Measurements from ENCODE around the gene RASL10A.
"Not testable (repeated sequence)": the region's sequence is repeated elsewhere in the genome, so short reads cannot be mapped to it uniquely, and the experiment has no call there.

RASL10A gene, protein sequence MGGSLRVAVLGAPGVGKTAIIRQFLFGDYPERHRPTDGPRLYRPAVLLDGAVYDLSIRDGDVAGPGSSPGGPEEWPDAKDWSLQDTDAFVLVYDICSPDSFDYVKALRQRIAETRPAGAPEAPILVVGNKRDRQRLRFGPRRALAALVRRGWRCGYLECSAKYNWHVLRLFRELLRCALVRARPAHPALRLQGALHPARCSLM

DNA sequence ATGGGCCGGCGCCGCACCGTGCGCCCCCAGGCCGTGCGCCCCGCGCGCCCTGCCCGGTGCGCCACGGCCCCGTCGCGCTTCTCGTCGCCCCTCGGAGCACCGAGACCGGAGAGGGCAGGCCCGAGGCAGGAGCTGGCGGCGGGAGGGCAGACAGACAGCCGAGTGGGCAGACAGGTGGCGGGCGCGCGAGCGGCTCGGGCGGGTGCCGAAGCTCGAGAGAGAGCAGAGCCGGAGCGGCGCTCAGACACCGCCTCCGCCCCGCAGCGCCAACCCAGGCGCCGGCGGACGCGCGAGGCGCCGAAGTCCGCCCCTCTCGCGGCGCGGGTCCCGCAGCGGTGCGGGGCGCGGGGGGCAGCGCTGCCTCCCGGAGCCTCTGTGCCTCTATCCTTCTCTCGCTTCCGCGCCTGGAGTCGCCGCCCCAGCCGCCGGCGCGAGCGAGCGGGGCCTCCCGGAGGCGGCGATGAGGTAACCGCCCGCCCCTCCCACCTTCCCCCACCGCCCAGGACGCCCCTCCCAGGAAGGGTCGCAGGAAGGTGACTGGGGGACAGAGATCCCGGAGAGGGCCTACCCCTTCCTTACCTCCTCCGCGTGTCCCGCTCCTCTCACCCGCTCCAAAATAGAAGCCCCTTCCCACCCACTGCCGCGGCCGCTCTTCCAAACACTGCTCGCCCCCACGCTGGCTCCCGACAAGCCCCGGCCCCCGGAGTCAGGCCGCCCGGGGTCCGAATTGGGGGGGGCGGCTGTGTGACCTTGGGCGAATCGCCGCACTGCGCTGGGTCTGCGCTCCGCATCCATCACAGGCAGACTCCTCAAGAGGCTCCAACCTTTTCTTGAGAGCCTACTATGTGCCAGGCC lies at the start of gene RASL10A:
RASL10A (minus strand) TSS at position 412 of the 855 bp plus-strand sequence. CDS start 451 bp downstream, outside the sequence.
- DNase-seq: no peak

DNA sequence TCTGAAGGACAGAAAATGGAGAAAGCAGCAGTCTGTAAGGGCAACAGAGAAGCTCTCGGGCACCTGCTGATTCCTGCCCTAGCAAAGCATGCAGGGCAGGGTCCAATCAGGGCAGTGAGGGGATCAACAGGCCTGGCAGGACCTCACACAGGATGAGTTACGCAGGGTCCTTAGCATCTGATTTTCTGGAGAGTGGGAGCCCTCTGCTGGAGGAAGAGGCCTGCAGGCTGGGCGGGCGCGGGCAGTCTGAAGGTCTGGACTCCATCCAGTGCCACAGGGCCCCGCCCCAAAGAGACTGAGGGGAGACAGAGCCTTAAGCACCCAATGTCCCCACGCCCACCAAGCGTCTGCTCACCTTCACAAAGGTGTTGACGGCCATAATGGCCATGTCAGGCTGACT lies 44.0 kb upstream of the RASL10A start:
- no peak for DNase-seq

DNA sequence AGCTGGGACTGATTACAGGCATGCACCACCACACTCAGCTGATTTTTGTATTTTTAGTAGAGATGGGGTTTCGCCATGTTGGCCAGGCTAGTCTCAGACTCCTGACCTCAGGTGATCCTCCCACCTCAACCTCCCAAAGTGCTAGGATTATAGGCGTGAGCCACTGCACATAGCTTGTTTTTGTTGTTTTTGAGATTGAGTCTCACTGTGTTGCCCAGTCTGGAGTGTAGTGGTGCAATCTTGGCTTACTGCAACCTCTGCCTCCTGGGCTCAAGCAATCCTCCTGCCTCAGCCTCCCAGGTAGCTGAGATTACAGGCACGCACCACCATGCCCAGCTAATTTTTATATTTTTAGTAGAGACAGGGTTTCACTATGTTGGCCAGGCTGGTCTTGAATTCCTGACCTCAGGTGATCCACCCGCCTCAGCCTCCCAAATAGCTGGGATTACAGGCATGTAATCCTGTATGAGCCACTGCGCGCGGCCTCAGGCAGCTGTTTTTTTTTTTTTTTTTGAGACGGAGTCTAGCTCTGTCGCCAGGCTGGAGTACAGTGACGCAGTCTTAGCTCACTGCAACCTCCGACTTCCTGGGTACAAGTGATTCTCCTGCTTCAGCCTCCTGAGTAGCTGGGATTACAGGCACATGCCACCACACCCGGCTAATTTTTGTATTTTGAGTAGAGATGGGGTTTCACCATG lies 41.8 kb upstream of the RASL10A start:
- DNase-seq: not testable (repeated sequence)

DNA sequence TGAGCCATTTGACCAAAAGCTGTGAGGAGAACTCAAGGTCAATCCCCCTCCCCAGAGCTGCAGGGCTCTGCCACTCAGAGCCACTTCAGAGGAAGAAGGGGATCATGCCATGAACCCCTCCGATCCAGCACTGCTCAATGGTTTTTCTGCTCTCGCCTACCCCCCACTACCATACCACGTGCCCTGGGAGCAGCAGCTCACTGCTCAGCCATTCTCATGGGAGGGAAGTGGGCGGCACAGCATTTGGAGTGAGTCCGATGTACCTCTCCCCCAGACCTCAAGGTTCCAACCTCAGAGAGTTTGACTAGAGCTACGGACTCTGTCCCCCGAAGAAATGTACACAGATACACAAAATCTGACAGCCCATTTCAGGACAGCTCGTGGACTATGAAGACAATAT lies 38.4 kb upstream of the RASL10A start:
- DNase-seq: no peak

DNA sequence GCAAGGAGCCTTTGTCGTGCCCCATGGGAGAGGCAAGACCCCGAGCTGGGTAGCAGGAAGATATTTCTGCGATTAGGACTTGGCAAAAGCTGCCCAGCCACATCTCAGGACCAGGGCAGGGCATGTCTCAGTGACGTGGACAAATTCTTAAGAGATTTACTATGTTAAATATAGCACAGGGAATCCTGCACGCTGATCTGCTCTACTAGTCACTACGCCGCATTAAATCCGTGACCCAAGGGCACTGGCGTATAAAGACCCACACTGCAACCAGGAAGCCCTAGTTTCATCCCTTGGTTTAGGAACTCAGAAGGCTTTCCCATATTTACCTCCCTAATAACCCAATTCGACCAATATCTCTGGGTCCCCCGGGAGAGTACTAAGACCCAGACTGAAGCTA lies 37.8 kb upstream of the RASL10A start:
- no peak for DNase-seq

DNA sequence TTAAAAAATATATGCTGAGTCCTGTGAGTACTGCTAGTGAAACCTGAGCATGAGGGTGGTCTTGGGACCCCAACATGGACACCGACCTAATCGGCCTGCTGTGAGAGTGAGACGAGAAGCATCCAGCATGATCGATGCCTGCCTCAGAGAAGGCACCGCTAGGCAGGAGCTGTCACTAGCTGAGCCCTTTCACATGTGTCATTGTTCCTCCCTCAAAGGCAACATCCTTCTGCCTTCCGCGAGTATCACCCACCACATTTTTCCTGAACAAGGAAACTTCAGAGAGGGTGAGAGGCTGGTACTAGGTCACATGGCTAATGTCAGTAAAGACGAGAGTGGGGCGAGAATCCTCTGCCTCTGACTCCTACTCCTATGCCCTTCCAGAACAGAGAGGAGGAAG lies 37.3 kb upstream of the RASL10A start:
- no peak for DNase-seq

DNA sequence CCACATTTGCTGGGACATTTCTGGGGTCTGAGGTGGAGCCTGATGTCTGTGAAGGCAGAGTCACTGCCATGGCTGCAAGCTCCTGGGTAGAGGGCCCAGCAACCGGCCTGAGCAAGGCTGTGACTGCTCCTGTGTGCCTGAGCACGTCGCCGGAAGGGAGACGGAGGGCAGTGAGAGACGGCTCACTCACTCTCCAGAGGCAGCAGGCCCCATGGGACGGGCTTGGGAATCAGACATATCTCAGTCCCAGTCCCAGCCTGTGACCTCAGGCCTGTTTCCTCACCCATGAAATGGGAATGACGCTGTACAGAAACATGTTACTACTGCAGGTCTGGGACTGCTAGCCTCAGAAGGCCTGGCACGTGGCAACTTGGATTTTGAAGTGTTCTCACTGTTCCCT lies 36.4 kb upstream of the RASL10A start:
- no peak for DNase-seq

DNA sequence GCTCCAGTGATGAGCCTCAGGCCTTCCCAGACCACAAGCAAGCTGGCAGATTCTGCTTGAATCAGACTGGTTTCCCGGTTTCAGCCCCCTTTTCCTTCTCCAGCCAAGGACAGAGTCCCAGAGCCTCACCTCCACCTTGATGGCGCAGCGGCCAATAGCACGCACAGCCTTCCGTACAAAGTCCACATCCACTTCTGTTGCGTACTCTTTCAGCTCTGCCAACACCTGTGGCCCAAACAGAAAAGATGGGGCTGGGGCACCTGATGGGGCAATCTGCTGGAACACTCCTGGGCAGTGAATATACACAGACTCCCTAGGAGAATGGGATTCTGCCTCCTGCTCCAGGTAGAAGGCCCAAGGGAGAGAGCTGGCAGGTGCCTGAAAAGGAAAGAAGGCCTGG lies 35.5 kb upstream of the RASL10A start:
- no peak for DNase-seq

DNA sequence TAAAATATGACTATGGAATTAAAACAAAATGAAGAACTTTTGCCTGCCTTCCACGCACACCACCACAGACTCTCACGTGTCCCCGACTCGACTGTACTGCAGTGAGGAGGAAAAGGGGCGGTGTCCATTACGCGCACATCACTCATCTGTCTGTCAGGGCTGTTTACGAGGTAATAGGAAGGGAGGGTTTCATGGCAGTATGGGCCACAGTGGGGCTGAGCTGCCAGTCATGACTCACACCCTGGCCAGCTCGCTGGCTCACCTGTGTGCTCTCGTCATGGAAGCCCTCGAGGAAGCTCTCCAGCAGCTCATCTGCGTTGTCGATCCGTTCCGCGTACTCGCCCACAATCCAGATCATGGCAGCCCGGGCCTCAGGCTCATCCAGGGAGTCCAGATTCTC lies 33.5 kb upstream of the RASL10A start:
- no peak for DNase-seq

DNA sequence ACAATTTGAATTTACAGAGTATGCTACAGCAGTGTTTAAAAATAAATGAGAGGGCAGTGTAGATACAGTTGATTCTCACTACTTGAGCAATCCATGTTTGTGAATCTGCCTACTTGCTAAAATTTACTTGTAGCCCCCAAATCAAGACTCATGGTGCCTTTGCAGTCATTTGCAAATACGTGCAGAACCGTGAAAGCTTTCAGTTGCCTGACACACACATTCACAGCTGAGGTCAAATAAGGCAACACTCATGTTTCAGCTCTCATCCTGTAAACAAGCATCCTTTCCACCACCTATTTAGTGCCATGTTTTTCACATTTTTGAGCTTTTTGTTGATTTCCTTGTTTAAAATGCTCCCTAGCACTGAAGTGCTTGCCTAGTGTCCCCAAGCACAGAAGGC lies 32.5 kb upstream of the RASL10A start:
- DNase-seq: no peak

DNA sequence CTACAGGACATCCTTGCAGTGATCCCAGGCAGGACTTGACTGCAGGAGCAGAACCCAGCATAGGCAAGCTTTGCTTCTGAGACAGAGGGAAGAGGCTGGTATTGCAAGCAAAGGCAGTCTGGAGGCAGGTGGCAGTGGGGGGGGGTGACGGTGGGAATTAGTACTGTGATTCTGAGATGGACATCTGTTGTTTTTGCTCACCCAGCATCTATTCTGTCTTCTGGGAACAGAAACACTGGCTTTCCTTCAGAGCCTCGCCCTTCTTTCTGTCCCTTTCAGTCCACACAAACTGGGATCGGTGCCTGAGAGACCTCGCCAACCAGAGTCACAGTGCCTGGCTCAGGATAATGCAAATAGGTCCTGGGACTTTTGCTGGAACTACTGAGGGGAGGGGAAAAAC lies 31.2 kb upstream of the RASL10A start:
- no peak for DNase-seq

DNA sequence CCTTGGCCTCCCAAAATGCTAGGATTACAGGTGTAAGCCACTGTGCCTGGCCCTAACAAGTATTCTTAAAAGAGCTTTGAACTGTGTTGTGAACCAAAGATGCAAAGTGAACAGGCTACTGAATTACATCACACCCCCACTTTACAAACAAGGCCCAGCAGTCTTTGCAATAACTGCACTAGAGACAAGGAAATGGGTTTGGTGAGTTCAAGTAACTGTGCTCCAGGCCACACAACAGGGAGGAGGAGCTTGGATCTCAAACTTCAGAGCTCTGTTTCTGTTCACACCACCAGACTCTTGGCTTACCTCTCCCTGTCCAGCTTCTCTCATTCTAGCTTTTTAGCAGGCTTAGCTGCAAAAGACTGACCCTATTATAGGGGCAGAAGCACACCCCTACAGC lies 30.4 kb upstream of the RASL10A start:
- DNase-seq: no peak

DNA sequence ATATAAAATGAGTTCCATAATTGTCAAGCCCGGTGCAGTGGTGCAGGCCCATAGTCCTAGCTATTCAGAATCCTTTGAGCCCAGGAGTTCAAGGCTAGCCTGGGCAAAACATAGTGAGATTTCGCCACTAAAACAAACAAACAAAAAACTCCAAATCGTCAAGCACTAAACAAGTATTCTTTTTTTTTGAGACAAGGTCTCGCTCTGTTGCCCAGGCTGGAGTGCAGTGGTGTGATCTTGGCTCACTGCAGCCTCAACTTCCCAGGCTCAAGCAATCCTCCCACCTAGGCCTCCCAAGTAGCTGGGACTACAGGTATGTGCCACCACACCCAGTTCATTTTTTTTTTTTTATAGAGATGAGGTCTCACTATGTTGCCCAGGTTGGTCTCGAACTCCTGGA lies 29.4 kb upstream of the RASL10A start:
- DNase-seq: not testable (repeated sequence)

DNA sequence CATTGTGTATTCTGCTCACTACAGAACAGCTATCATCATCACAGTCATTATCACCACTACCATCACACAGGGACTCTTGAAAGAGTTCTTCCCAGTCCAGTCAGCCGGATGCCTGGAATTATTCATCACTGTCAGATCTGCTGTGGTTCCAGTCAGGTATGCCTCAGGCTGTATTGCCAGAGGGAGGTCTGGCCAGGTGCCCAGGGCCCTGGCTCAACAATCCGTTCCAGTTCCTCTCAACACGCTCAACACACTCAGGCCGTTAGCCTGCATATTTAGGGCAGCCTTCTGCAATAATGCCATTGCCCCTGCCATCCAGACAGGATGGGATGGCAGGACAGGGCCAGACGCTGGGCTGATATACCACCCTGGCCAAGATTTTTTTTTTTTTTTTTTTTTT lies 28.6 kb upstream of the RASL10A start:
- no peak for DNase-seq

DNA sequence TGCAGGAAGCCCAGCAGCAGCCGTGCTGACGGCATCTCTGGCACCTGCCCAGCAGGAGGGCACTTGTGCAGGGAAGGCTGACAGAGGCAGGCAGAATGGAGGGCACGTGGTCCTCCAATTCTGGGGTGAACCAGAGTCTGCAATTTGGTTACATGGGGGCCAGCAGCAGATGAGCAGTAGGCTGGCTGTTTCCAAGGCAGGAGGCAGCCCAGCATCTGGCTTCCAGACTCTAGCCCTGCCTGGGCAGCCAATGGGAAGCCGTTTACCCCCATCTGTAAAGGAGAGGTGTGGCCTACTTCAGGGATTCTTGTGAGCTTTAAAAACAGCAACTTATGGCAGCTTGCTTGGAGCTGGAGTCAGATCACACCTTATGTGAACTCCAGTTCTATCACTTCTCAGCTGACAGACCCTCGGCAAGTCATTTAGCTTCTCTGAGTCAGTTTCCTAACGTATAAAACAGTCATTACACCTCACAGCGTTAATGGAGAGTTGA lies 27.9 kb upstream of the RASL10A start:
- DNase-seq: no peak

DNA sequence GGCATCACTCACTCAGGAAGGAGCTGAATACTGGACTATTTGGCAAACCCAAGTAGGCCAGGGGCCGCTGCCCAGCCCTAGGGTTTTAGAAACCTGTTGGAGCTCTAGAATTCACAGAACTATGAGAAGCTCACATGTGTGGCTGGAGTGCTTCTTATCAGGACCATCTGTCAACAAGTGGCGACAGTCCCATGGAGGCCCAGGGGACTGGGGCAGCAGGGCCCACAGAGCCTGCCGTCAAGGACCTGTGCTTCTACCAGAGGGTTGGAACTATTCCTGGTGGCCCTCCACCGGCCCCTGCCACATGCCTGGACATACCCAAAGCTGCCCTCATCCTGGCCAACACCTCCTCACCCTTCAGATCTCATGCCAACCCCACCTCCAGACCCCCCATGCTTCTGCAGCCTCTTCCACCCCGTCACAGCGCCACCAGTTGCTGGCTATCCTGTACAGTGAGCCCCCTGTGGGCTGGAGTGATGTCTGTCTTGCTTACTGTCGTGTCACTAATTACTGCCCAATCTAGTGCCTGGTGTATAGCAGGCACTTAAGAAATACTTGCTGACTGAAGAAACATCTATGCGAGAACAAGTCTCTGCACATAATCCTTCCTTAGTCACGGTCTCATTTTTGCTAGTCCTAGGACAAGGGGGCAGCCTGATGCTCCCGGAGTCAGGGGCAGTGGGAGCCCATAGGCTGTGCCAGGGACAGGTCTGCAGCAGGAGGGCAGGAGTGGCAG lies 27.2 kb upstream of the RASL10A start:
- DNase-seq: no peak

DNA sequence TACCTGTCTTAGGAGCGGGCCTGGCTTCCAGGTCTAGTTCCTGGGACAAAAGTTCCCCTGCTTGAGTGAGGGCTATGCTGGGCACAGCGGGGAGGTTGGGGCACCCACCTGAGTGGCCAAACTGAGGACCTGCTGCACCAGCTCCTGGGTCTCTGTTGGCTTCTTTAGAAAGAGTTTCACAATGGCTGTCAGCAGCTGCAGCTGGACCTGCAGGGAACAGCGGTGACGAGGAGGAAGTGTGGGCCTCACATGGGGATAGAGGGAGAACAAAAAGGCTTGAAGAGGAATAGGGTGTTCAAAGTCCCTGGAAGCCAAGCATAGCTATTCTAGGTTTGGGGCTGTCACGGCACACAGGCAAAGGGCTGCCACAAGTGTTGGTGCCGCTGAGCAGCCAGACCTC lies 26.7 kb upstream of the RASL10A start:
- no peak for DNase-seq

DNA sequence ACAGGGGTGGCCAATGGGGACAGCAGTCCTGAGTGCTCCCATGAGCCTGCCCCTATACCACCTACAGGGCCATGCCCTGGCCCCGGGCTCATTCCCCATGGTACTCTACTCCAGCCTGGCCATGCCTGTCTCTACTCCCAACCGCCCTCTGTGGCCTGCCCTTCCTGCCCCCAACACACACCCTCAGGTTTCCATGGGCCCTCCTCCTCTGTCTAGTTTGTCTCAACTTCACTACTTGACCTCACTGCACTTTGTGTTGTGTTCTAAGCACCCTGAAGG lies 26.3 kb upstream of the RASL10A start:
- DNase-seq: no peak

DNA sequence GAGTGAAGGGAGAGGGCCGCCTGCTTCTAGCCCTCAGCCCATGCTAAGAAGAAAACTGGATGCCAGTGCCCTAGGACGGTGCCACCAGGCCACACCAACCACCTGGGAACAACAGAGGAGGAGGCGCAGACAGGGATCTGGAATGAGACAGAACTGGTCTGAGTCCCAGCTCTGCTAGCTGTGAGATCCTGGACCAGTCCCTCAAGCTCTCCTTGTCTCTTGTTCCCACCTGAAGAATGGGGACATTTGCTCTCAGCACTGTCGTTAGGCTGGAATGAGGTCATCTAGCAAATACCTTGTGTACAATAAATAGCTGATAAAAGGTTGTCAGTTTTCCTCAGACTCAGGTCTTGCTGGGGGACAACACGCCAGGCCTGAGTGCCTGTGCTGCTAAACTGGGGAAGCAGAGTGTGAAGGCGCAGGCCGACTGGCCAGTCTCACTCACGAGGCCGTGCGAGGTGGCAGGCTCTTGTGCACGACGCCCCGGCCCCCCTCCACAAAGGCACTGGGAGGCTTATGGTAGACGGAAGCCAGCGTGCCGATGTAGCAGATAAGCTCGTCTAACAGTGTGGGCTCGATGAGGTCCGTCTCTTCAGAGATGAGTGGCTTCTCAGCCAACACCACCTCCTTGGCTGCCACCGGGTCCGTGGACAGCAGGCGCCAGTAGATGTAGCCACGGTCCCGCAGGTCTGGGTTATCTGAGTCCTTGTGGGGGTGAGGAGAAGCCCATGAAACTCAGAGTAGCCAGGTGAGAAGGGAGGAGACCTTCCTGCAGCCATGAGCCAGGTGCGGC lies 25.8 kb upstream of the RASL10A start:
- DNase-seq: no peak

DNA sequence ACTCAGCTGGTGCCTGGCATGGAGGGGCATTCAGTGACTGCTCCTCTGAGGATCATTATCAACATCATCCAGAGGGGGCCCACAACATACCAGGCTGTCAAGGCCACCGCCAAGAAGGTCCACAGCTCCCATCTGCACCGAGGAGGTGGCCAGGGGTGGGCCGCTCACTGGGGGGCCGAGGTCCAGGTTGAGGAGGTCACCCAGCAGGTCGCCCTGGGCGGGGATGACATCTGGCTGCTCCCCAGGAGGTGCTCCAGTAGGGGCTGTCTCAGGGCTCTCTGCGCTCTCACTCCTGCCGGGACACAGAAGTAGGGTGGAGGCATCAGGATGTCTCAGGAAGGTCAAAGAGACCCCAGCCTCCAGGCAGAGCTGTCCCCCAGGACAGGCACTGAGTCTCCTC lies 25.1 kb upstream of the RASL10A start:
- no peak for DNase-seq

DNA sequence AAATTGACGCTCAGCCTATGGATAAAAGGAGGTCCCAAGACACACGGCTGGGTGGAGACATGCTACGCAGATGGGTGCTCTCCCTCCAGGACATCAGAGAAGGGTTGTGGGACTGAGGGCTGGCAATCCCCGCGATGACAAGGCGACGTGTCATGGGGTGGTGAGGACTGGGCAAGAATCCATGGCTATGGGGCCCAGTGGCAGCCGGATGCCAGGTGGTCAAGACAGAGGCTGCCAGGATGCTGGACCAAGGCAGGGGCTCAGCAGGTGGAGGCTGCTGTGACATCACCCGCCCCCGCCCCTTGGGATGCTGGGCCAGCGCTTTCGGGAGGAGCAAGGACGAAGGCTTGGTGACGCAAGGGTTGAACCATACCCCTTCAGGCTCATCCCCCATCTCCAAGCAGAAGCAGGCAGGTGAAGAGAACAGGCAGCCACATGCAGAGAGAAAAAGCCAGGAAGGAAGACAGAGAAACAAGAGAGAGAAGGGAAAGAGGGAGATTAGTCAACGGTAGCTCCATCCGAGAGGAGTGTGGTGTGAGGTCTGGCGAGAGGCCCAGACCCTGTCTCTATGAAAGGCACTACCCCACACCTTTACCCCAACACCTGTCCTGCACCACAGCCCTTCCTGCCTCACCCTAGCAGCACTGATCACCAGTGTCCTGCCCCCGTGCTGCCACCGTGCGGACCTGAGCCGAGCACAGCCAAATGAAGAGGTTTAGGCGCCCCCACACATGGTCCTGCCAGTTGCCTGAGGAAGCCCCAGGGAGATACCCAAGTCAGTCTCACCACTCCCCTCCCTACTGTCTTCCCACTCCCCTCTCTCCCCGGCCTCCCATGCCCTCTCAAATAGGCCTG lies 24.1 kb upstream of the RASL10A start:
- no peak for DNase-seq

DNA sequence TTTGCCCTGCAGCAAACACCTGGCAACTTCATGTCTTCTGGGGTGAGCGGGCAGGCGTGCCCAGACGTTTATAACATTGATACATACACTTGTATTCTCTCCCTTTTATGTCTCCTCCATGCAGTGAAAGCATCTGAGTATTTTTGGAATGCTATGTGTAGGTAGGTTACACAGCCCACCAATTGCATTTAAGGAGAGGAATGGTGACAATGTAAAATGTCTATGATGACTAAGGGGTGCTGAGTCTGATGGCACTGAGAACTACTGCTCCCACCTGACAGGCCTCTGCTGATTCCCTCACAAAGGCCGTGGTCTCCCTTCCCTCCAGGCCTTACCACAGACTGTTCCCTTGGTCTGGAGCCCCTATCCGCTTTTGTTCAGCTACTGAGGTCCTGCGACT lies 22.9 kb upstream of the RASL10A start:
- DNase-seq: no peak
